ENCODE measurements around the gene TVP23A.

Gene TVP23A

DNA sequence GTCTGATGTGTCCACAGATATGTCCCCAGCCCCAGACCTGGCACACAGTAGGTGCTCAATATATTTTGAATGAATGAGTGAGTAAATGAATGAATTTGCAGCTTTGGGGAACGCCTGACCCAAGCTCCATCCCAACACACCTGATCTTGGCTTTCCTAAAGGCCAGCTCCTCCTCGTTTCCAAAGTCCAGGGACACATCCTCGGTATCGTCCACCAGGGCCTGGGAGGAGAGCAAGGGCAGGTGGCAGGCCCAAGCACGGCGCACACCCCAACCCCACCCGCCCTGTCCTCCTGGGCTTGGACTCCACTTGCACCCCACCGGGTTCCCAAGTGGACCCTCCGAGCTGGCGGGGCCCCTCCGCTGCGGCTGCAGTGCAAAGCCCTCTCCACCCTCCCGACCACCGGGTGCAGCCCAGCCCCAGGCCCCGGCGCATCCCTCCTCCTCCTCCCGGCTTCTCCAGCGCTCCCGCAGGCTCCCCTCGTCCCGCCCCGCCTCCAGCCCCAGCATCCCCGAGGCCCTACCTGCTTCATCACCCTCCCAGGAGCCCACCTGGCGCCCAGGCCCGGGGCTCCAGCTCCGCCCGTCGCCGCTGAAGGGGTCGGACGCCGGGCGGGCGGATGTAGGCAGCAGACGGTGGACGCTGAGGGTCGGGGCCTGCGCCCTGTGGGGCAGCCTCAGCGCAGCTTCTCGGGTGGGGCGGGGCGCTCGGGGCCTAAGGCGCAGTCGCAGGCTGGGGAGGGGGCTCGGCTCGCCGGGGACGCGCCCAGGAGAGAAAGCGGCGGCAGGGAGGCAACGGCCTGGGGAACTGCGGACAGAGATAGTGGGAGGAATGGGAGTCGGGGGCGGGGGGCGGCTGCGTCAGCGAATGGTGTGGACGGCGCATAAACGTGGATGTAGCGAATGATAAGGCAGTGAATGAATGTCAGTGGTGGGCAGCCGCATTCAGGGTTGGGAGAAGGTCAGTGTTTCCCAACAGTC lies at the start of gene TVP23A:
TVP23A (minus strand) TSS at position 832 of the 979 bp plus-strand sequence; CDS start at position 531, 301 bp downstream.
- in situ Hi-C loops (cut with MboI; ENCODE audit: low pct_unique_long_range_greater_than_20kb, low sequenced_read_pairs): no loop called here
- no peak for DNase-seq

DNA sequence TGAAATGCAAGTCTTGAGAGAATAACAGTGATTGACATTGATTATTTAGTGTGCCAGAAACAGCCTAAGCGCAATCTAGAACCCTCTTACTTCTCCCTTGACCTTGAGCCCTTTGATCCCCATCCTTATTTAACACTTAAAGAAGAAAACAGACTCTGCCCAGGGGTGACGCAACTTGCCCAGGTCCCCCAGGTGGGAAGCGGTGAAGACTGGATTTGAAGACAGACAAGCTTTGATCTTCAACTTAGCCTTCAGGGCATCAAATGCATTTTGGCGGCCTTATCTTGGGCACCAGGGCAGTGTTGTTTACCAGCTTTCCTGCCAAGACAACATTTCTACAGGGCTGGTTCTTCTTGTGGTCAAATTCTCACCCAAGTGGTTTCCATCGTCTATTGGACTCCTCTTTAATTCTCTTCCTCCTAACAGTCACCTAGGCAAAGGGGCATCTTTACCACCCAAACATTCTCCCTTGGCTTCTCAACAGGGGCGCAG lies 49.6 kb upstream of the TVP23A start:
- in situ Hi-C loops (cut with MboI; ENCODE audit: low pct_unique_long_range_greater_than_20kb, low sequenced_read_pairs): no loop called here
- DNase-seq: no peak

DNA sequence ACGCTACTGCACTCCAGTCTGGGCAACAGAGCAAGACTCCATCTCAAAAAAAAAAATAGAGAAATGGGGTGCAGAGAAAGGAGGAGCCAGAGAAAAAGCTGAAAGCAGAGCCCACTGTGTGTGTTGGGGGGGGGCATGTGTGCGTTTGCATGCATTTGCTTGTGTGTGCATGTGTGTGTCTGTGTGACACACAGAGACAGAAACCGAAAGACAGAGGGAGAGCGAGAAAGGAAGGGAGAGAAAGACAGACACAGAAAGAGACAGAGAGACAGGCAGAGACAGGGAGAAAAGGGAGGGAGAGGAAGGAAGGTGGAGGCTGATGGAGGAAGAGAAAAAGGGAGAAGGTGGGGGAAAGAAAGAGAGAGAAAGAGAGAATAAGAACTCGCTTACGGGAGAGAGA lies 48.6 kb upstream of the TVP23A start:
- in situ Hi-C loops (cut with MboI; ENCODE audit: low pct_unique_long_range_greater_than_20kb, low sequenced_read_pairs): no loop called here
- no peak for DNase-seq

DNA sequence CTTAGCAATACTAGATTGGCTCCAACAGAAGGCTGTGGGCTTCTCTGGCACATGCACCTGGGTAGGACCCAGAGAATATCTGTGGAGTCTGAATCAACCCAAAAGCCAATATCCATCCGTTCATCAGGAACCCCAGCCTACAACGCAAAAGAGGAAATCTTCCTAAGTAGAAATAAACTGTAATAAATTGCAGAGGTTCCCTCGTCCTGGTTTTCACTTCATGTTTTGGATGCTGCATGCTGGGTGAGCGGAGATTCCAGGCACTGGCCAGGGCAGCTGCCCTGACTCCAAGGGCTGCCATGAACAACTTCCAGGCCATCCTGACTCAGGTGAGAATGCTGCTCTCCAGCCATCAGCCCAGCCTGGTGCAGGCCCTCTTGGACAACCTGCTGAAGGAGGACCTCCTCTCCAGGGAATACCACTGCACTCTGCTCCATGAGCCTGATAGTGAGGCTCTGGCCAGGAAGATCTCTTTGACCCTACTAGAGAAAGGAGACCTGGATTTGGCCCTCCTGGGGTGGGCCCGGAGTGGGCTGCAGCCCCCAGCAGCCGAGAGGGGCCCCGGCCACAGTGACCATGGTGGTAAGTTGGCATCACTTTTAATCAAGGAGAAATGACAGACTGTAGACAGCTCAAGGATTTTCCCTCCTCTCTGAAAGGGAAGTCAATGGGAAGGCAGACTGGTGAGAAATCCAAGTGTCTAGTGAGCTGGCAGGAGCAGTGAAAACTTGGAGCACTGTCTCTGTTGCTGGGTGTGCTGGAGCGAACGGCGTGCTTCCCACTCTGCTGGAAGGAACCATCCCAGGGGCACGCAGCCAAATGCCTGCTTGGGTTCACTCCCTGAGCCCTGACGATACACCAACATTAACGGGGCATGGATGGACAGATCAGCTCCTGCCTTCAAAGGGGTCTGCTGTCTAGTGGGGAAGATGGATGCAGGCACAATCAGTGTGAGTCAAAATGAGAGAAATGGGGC lies 47.7 kb upstream of the TVP23A start:
- DNase-seq: no peak
- in situ Hi-C loops (cut with MboI; ENCODE audit: low pct_unique_long_range_greater_than_20kb, low sequenced_read_pairs): no loop called here

DNA sequence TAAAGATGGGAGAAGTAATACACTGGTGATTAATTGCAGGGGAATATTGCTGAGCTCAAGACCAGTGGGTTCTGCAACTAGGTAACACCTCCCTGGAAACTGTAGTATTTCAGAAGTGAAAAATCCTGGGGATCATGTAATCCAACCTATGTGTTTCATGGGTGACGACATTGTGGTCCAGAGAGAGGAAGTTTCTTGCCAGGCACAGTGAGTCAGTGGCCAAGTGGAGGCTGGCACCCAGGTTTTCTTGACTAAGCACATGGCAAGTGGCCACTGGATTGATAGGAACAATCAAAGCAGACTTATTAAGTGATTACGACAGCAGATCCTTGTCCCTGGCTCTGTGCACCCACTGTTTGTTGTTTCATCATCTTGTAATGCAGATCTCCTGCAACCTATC lies 43.8 kb upstream of the TVP23A start:
- in situ Hi-C loops (cut with MboI; ENCODE audit: low pct_unique_long_range_greater_than_20kb, low sequenced_read_pairs): no loop called here
- DNase-seq: peak; percentile 59

DNA sequence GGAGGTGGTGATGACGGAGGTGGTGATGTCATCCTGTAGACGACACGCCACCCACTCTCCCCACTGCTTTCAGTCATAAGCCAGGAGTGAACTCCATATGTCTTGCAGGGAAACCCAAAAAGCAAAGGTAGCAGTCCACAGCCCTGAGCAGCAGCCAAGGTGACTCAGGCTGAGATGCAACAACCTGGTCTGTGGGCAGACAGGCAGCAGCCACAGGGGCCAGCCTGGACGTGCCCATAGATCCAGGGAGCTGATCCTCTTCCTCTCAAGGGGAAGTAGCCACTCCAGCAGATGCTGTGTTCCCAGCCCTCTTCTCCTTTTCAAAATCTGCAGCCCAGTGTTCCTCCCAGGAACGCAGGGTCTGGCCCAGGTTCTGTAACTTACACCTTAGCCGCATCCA lies 41.1 kb upstream of the TVP23A start:
- in situ Hi-C loops (cut with MboI; ENCODE audit: low pct_unique_long_range_greater_than_20kb, low sequenced_read_pairs): no loop called here
- DNase-seq: no peak

DNA sequence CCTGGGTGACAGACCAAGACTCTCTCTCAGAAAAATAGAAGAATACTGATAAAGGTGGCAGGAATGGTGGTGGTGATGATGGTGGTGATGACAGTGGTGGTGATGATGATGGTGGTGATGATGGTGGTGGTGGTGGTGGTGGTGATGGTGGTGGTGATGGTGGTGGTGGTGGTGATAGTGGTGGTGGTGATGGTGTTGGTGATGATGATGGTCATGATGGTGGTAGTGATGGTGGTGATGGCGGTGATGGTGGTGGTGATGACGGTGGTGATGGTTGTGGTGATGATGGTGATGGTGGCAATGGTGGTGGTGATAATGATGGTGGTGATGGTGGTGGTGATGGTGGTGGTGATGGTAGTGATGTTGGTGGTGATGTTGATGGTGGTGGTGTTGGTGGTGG lies 40.4 kb upstream of the TVP23A start:
- in situ Hi-C loops (cut with MboI; ENCODE audit: low pct_unique_long_range_greater_than_20kb, low sequenced_read_pairs): no loop called here
- no peak for DNase-seq

DNA sequence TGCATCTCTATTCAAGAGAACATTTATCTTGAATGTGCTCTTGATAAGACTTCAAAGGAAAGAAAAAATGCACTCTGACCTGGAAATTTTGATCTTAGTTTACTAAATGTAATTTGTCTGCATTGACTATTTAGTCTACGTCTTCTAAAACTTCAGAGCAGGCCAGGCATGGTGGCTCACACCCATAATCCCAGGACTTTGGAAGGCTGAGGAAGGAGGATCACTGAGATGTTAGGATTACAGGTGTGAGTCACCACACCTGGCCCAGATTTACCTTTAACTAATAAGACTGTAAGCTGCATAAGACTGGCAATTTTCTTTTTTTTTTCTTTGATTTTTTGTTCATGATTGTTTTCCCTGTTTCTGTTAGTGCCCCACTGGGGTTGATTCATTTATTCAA lies 39.6 kb upstream of the TVP23A start:
- in situ Hi-C loops (cut with MboI; ENCODE audit: low pct_unique_long_range_greater_than_20kb, low sequenced_read_pairs): no loop called here
- no peak for DNase-seq

DNA sequence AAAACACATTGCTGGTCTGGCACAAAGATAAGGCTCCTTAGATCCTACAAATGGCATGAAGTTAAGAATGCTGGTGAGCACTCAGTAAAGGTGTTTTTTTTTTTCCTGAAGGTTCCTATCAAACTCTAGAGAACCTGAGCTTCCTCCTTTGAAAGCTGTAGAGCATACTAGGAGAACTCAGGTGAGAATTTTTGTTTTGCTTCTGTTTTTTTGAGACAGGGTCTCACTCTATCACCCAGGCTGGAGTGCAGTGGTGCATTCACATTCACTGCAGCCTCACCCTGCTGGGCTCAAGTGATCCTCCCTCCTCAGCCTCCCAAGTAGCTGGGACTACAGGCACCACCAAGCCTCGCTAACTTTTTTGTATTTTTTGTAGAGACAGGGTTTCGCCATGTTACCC lies 37.4 kb upstream of the TVP23A start:
- no peak for DNase-seq
- in situ Hi-C loops (cut with MboI; ENCODE audit: low pct_unique_long_range_greater_than_20kb, low sequenced_read_pairs): no loop called here

DNA sequence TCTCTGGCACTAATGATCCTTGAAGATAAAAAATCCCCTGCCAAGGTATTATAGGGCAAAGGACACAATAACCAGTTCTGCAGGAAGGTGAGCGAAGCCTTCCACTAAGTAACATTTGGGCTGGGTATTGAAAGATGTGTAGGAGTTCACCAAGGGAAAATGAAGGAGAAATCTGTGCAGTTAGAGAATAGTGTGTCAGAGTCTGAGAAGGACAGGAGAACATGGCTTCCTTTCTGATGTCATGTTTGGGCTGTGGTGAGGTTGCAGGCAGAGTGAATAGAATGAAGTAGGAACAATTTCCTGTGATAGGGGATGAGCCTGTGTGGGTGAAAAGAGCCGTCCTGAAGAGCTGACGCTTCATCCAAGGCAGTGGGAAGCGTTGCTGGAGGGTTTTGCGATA lies 34.4 kb upstream of the TVP23A start:
- in situ Hi-C loops (cut with MboI; ENCODE audit: low pct_unique_long_range_greater_than_20kb, low sequenced_read_pairs): no loop called here
- DNase-seq: peak; percentile 37

DNA sequence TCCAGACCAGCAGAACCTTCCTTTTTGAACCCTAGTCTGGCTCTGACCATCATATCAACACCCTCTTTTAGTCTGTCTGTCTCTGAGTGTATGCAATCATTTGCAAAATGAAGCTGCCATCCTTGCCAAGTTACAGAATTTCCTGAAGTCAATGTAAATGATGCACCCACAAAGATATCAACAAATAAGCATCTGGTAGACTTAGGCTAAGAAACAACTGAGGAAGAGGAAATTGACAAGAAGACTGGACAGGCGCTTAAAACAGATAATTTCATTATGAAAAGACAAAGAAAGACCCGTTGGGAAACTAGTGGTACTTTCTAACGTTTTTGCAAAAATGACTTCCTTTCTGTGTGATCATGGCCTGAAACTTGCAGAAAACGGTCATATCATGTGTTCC lies 33.7 kb upstream of the TVP23A start:
- no peak for DNase-seq
- in situ Hi-C loops (cut with MboI; ENCODE audit: low pct_unique_long_range_greater_than_20kb, low sequenced_read_pairs): no loop called here

DNA sequence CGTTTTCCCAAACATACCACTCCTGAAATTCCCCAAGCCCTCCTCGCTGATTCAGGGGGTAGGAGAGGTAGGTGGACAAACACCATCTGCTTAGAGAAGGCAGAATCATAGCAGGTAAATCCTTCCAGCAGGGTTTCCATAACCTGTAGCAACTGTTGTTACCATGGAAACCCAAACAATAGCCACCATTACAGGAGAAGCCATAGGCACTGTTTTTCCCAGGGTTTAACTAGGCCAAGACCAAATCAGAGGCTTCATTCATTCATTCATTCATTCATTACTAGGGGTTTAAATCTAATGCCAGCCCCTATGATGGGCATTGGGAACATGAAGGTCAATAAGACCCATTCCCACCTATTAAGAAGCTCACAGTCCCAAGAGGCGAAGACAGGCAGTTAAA lies 32.9 kb upstream of the TVP23A start:
- in situ Hi-C loops (cut with MboI; ENCODE audit: low pct_unique_long_range_greater_than_20kb, low sequenced_read_pairs): no loop called here
- no peak for DNase-seq

DNA sequence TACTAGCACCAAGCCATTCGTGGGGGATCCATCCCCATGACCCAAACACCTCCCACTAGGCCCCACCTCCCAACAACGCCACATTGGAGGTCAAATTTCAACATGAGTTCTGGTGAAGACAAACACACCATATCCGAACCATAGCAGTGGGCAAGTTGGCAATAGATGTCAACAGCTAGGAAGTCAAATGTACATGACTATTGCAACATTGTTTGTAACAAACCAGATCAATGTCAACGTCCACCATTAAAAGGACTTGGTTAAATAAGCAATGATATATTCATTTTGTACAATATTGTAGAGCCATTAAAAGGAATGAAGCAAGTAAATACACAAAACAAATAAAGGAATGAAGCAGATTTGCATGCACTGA lies 31.9 kb upstream of the TVP23A start:
- in situ Hi-C loops (cut with MboI; ENCODE audit: low pct_unique_long_range_greater_than_20kb, low sequenced_read_pairs): no loop called here
- DNase-seq: no peak

DNA sequence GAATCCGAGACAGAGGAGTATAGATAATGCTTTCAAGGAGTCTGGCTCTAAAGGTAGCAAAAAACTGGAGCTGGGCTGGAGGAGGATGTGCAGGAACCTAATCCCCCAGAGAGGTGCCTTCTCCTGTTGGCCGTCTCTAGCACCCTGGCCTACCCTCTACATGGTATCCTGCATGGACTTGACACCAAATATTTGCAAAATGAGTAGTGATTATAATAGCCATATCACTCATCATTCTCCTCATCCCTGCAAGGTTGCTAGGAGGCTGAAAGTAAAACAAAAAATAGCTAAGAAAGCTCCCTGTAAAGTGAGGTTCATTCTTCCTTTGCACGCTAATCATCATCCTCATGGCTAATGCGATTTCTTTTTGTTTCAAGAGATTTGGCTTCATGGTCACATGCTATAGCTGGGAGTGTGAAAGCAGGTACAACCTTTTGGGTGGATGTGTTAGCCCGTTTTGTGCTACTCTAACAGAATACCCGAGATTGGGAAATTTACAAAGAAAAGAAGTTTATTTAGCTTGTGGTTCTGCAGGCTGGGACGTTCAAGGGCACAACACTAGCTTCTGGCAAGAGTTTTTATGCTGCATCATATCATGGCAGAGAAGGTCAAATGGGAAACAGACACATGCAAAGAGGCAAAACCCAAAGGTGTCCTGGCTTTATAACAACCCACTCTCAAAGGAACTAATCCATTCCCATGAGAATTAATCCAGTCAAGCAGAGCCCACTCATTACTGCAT lies 31.3 kb upstream of the TVP23A start:
- DNase-seq: no peak

DNA sequence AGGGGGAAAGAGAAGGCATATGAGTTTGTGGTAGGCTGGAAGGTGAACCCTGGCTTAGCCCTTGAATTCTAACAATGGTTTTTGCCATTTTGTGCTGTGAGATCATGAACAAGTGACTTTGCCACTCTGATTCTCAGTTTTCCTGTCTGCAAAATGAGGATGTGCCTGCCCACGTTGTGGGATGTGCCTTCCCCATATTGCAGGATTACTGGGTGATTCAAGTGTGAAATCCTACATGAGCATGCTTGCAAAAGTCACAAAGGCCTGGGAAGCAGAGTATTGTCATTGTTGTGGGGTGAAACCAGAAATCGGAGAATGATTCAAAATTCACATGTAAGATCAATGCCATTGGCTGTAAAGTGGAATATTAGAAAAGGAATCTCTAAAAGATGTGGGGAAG lies 28.6 kb upstream of the TVP23A start:
- peak; percentile 50 for DNase-seq
- in situ Hi-C loops (cut with MboI; ENCODE audit: low pct_unique_long_range_greater_than_20kb, low sequenced_read_pairs): no loop called here

More for the DNA sequence above, 31.3 kb upstream of the TVP23A start:
- in situ Hi-C loops (cut with MboI; ENCODE audit: low pct_unique_long_range_greater_than_20kb, low sequenced_read_pairs): no loop called here

DNA sequence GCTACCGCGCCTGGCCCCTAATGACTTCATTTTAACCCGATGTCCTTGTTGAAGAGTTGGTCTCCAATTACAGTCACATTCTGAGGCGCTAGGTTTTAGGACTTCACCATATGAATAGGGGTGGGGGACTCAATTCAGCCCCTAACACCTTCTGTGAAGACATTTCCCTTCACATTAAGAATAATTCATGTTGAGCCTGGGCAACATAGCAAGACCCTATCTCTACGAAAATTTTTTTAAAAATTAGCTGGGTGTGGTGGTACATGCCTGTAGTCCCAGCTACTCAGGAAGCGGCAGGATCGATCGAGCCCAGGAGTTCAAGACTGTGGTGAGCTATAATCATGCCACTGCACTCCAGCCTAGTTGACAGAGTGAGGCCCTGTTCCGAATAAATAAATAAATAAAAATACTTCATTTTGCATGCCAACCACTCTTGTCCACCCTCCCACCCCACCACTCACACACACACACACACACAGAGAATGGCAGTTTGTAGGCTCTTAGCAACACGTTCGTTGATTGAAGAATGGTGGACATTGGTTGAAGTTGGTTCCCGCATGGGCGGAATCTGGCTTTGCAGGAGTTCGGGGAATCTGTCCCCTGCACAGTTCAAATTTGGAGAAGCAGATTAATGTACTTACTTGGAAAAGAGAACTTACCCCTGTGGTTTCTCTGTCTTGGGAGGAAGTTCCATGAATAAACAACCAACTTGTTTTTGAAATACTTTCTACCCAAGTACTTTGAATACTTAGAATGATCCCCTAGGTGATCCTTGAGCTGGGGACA lies 27.8 kb upstream of the TVP23A start:
- in situ Hi-C loops (cut with MboI; ENCODE audit: low pct_unique_long_range_greater_than_20kb, low sequenced_read_pairs): no loop called here

DNA sequence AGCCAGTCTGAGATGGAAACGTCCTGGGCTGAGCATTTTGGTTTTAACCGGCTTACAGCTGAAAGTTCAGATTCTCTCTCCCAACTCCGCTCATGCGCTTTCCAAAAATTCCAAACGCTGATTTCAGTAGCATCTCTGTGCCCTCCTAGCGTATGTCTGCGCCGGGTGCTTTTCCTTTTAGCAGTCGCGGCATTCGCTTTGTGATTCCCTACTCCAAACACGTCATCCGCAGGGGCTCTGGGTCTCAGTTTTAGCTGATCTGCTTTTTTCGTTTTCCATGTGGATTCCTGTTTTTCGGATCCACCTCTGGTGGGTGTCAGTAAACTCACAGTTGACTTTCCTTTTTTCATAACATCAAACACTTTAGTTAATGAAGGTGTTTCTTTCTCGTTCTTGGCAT lies 22.1 kb upstream of the TVP23A start:
- in situ Hi-C loops (cut with MboI; ENCODE audit: low pct_unique_long_range_greater_than_20kb, low sequenced_read_pairs): no loop called here

More for the DNA sequence above, 27.8 kb upstream of the TVP23A start:
- peak; percentile 83 for DNase-seq

DNA sequence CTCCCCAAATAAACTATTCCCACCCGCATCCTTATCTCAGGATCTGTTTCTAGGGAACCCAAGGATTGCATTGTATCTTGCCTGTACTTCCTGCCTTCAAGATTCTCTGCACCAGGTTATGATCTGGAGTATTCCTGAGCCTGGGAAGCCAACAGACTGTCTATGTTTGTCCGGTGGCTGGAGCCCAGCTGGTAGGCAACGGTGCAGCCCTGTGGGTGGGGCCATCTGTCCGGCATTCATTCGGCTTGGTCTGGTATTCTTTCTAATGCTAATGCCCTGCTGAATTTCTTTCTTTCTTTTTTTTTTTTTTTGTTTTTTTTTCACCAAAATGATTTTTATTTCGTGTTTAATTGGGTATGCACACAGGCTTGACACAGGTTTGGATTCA lies 20.7 kb upstream of the TVP23A start:
- in situ Hi-C loops (cut with MboI; ENCODE audit: low pct_unique_long_range_greater_than_20kb, low sequenced_read_pairs): no loop called here

More for the DNA sequence above, 22.1 kb upstream of the TVP23A start:
- no peak for DNase-seq

More for the DNA sequence above, 20.7 kb upstream of the TVP23A start:
- DNase-seq: no peak

All from KBM-7 (cell line).